H1 (cell line): ENCODE results near the gene HOXA10.
A peak's percentile ranks its signal among the peaks of the same experiment; 100 is the strongest.

ENCODE experiments used
- CEBPB ChIP-seq: IDR thresholded peaks from 2 replicates; pipeline ENCODE4 v1.6.1; 2012; ENCODE audit warnings: low read depth, low read length
- EZH2 ChIP-seq: fragments of 200-600 bp; sonication (generic); IDR thresholded peaks from 2 replicates; pipeline ENCODE4 v1.7.1; 2012; ENCODE audit warnings: low read depth, mild to moderate bottlenecking, moderate library complexity, low read length, inconsistent platforms; ENCODE audit not compliant: severe bottlenecking
- TF ChIP-seq, protein P1 (sequence below): IDR thresholded peaks from 2 replicates; pipeline ENCODE4 v1.6.1; 2012; ENCODE audit warnings: inconsistent platforms

DNA sequence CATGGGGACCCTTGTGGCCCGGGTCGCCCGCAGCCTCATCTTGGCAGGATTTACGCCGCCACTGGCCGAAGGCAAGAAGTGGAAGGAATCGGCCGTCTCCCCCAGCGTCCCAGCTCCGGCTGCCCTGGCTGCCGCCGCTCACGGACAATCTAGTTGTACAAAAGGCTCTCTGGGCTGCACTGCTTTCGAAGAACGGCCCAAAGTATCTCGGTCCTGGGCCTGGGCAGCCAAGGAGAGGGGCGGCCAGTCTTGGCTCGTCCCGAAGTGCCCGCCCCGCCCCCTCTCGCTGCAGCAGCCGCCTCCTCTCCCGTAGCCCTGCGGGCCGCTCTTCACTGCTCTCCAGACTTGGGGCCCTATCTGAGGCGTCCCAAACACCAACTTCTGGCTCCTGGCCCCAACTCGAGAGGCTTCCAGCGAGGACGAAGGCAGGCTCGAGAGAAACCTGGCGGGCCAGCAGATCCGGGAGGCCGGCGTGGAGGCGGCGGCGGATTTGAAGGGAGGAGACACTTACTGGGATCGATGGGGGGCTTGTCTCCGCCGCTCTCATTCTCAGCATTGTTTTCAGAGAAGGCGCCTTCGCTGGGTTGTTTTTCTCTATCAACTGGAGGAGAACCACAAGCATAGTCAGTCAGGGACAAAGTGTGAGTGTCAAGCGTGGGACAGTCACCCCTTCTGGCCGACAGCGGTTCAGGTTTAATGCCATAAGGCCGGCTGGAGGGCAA lies 9.6 kb downstream of the HOXA10 start:
- TF ChIP-seq EZH2 (peak; percentile 94), CEBPB (no peak)
- TF ChIP-seq, protein P1, sequence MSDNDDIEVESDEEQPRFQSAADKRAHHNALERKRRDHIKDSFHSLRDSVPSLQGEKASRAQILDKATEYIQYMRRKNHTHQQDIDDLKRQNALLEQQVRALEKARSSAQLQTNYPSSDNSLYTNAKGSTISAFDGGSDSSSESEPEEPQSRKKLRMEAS = no peak
